Endothelial cell of umbilical vein (primary cell): ENCODE results near the gene STK17A. TPM values are rescaled to one million over a fixed set of nuclear protein-coding genes. Genes with fewer than 3 reads are reported as not detected.

Experiments
- BruUV-seq: library from RNA; stranded (reverse); fragments of 400-500 nt; replicated peaks from 2 replicates; lab custom pipeline; 2021; lab: Mats Ljungman, UMichigan
- CTCF ChIA-PET: fragments of 300-600, 350-600 bp; sonication (Branson Sonifier 250); formaldehyde crosslinking; loops from one replicate; lab custom pipeline; 2021; ENCODE audit warnings: antibody characterized with exemption, inconsistent platforms; lab: Charles Lee
- POLR2A ChIA-PET: fragments of 300-600, 350-600 bp; sonication (Branson Sonifier 250); formaldehyde crosslinking; loops from one replicate; lab custom pipeline; 2021; ENCODE audit warnings: antibody characterized with exemption, inconsistent platforms; lab: Charles Lee
- DNase-seq: peaks from one replicate; pipeline ENCODE4 v3.0.0-alpha.2; 2011; ENCODE audit warnings: low read depth, low spot score
- FAIRE-seq: peaks from 2 replicates; lab custom pipeline; 2011; peaks lifted over from hg19 to GRCh38; lab: Jason Lieb, UNC
- H2AFZ ChIP-seq: 2 replicates; pipeline ENCODE4 v1.6.0; 2012; ENCODE audit warnings: low read depth, low read length, control low read depth, inconsistent platforms
- H3K27ac ChIP-seq: 2 replicates; pipeline ENCODE4 v1.5.1; 2011; ENCODE audit warnings: low read depth, mild to moderate bottlenecking, control low read depth, low read length, moderate library complexity; ENCODE audit not compliant: insufficient read depth
- H3K27me3 ChIP-seq, 2 experiments: 2 replicates each; pipeline versions ENCODE4 v1.6.0 to v1.6.1; 2011; ENCODE audit warnings: low read length in 2 of 2, mixed read lengths in 1 of 2; ENCODE audit not compliant: control insufficient read depth in 2 of 2, insufficient read depth in 2 of 2
- H3K36me3 ChIP-seq, 2 experiments: 2 replicates in 1 of 2; 3 replicates in 1 of 2; pipeline ENCODE4 v1.5.1; 2011; ENCODE audit warnings: low read length in 2 of 2, mild to moderate bottlenecking in 1 of 2, moderate library complexity in 1 of 2; ENCODE audit not compliant: control insufficient read depth in 2 of 2, insufficient read depth in 2 of 2; ENCODE audit errors: extremely low read depth in 1 of 2
- H3K4me1 ChIP-seq: 3 replicates; pipeline ENCODE4 v1.5.1; 2011; ENCODE audit warnings: mild to moderate bottlenecking, low read length; ENCODE audit not compliant: control insufficient read depth, insufficient read depth; ENCODE audit errors: extremely low read depth
- H3K4me2 ChIP-seq: 2 replicates; pipeline ENCODE4 v1.6.1; 2011; ENCODE audit warnings: low read length, control low read depth, mixed read lengths; ENCODE audit not compliant: insufficient read depth
- H3K4me3 ChIP-seq, 3 experiments: fragments of 200-600 bp in 1 of 3; sonication (generic), shearing (Covaris generic) in 1 of 3; replicated peaks in 1 of 3; 2 replicates each; pipeline ENCODE4 v1.5.1; 2011 to 2016; ENCODE audit warnings: control low read depth in 3 of 3, low read length in 3 of 3, mild to moderate bottlenecking in 2 of 3, inconsistent platforms in 1 of 3, low read depth in 1 of 3, moderate library complexity in 1 of 3; ENCODE audit not compliant: insufficient read depth in 1 of 3
- H3K79me2 ChIP-seq: 2 replicates; pipeline ENCODE4 v1.6.0; 2012; ENCODE audit warnings: low read length, inconsistent platforms; ENCODE audit not compliant: control insufficient read depth, insufficient read depth
- H3K9ac ChIP-seq: replicated peaks from 2 replicates; pipeline ENCODE3; 2011; ENCODE audit warnings: low read length, control low read depth; ENCODE audit not compliant: insufficient read depth; ENCODE audit errors: extremely low read depth
- H3K9me1 ChIP-seq: replicated peaks from 3 replicates; pipeline ENCODE4 v1.6.0; 2011; ENCODE audit warnings: mild to moderate bottlenecking, low read length; ENCODE audit not compliant: control insufficient read depth, insufficient read depth; ENCODE audit errors: extremely low read depth
- H3K9me3 ChIP-seq: replicated peaks from 2 replicates; pipeline ENCODE4 v1.5.1; 2012; ENCODE audit warnings: low read length, inconsistent platforms; ENCODE audit not compliant: control insufficient read depth, insufficient read depth
- H4K20me1 ChIP-seq: replicated peaks from 2 replicates; pipeline ENCODE3; 2011; ENCODE audit warnings: mild to moderate bottlenecking, low read length; ENCODE audit not compliant: control insufficient read depth, insufficient read depth; ENCODE audit errors: extremely low read depth
- EZH2 ChIP-seq: IDR thresholded peaks from 2 replicates; pipeline ENCODE4 v1.6.1; 2012; ENCODE audit warnings: borderline replicate concordance, low read depth, mild to moderate bottlenecking, moderate library complexity, low read length, inconsistent platforms; ENCODE audit not compliant: severe bottlenecking
- FOS ChIP-seq: IDR thresholded peaks from 2 replicates; pipeline ENCODE4 v1.6.1; 2011; ENCODE audit warnings: mild to moderate bottlenecking, low read length, moderate library complexity, borderline replicate concordance; ENCODE audit not compliant: insufficient read depth
- GATA2 ChIP-seq: IDR thresholded peaks from 2 replicates; pipeline ENCODE4 v1.7.0; 2011; ENCODE audit warnings: low read depth, mild to moderate bottlenecking, moderate library complexity, mixed read lengths, low read length; ENCODE audit not compliant: insufficient read length, insufficient read depth
- JUN ChIP-seq: IDR thresholded peaks from 2 replicates; pipeline ENCODE4 v1.6.1; 2011; ENCODE audit warnings: borderline replicate concordance, low read depth; ENCODE audit not compliant: insufficient read length, insufficient read depth
- MAX ChIP-seq: IDR thresholded peaks from 2 replicates; pipeline ENCODE4 v1.6.1; 2011; ENCODE audit not compliant: insufficient read depth, insufficient read length
- MYC ChIP-seq: IDR thresholded peaks from one replicate; pipeline ENCODE4 v1.6.1; 2011; ENCODE audit warnings: mild to moderate bottlenecking, low read depth, low read length
- POLR2A ChIP-seq: IDR thresholded peaks from 2 replicates; pipeline ENCODE4 v1.6.1; 2012; ENCODE audit warnings: low read depth, mild to moderate bottlenecking, control low read depth, low read length
- POLR2AphosphoS5 ChIP-seq: IDR thresholded peaks from 2 replicates; pipeline ENCODE4 v1.6.1; 2012; ENCODE audit warnings: low read depth, mild to moderate bottlenecking, control low read depth, low read length, moderate library complexity; ENCODE audit not compliant: insufficient read depth
- dilution Hi-C: fragments of 300-500 bp; cut with MboI; formaldehyde crosslinking; loops from one replicate; pipeline ENCODE4 v1.15.0; 2019; ENCODE audit warnings: low sequenced_read_pairs; ENCODE audit not compliant: extremely low pct_ligation_motif_present
- intact Hi-C: fragments of 100-400 bp; cut with micrococcal nuclease; formaldehyde crosslinking; loops from one replicate; pipeline ENCODE4 v1.10.0; 2022
- polyA plus RNA-seq, 4 experiments: library from polyadenylated mRNA; depleted of rRNA in 3 of 4; stranded (reverse) in 3 of 4; unstranded in 1 of 4; fragments of >200 nt; gene quantifications; 2 replicates each; pipeline versions ENCODE4 v1.2.1 to v1.2.3, GENCODE V29; 2011 to 2012; ENCODE audit warnings: missing spikeins in 1 of 4
- total RNA-seq: library from RNA; stranded (reverse); gene quantifications from 2 replicates; pipeline ENCODE4 v1.2.3, GENCODE V29; 2021
- TF ChIP-seq, protein P1 (sequence below), 2 donors: IDR thresholded peaks; 1 replicate in 1 of 2; 2 replicates in 1 of 2; pipeline ENCODE4 v1.5.1; 2011; ENCODE audit warnings: low read length in 2 of 2, mild to moderate bottlenecking in 2 of 2, moderate library complexity in 2 of 2, control low read depth in 1 of 2, inconsistent platforms in 1 of 2, low read depth in 1 of 2; ENCODE audit not compliant: insufficient read depth in 1 of 2; ENCODE audit errors: extremely low read depth in 1 of 2

Gene STK17A
- total and polyA plus RNA-seq, 2 donors (not counting 3 experiments of a cell fraction or from before 2014, with no cell fraction given): 11.7 to 58.8 TPM

DNA sequence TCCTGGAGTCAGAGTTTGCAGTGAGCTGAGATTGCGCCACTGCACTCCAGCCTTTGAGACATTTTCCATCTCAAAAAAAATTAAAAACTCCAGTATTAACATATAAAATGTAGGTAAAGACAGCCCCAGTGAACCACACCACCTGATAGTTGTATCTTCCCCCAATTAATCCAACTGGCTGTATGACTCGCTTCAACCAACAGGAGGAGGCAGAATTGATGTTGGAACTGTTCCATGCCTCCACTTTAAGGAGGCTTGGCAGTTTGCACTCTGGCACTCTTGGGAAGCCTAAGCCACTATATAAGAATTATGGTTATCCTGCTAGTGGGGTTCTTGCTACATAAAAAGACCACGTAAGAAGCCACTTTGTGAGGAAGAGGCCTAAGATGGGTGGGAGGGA is 72.7 kb downstream of the STK17A start:
- intact Hi-C loops (no loop called here), dilution Hi-C loops (no loop called here)
- no peak for TF ChIP-seq MAX
- TF ChIP-seq, protein P1, sequence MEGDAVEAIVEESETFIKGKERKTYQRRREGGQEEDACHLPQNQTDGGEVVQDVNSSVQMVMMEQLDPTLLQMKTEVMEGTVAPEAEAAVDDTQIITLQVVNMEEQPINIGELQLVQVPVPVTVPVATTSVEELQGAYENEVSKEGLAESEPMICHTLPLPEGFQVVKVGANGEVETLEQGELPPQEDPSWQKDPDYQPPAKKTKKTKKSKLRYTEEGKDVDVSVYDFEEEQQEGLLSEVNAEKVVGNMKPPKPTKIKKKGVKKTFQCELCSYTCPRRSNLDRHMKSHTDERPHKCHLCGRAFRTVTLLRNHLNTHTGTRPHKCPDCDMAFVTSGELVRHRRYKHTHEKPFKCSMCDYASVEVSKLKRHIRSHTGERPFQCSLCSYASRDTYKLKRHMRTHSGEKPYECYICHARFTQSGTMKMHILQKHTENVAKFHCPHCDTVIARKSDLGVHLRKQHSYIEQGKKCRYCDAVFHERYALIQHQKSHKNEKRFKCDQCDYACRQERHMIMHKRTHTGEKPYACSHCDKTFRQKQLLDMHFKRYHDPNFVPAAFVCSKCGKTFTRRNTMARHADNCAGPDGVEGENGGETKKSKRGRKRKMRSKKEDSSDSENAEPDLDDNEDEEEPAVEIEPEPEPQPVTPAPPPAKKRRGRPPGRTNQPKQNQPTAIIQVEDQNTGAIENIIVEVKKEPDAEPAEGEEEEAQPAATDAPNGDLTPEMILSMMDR (IDR thresholded peaks at IDR 0.05; ENCODE audit: extremely low read depth in 1 of 2, insufficient read depth in 1 of 2, low read depth in 1 of 2, low read length in 2 of 2): no peak
- no peak for TF ChIP-seq FOS
- TF ChIP-seq GATA2: no peak
- no peak for TF ChIP-seq POLR2AphosphoS5
- TF ChIP-seq JUN: no peak
- TF ChIP-seq EZH2: no peak
- no peak for TF ChIP-seq MYC
- TF ChIP-seq POLR2A: no peak
- H2AFZ ChIP-seq: no peak overlapping the region
- no peaks in the 10 kb centered on the region for H3K9me1 ChIP-seq
- H4K20me1 ChIP-seq: no peaks in the 10 kb centered on the region
- no TSS peak for BruUV-seq
- H3K27me3 ChIP-seq: no peaks in the 10 kb centered on the region
- no peak overlapping the region for H3K9ac ChIP-seq
- CTCF ChIA-PET: interaction anchor here (1.0 to 1.4 kb wide), 4 partner anchors 12 to 73 kb away, joined by 3 to 5 read pairs (median 4); partner anchors contain the start of gene STK17A
- peaks cover 29% of the 10 kb centered on the region for H3K4me1 ChIP-seq
- POLR2A ChIA-PET: no interaction called here
- FAIRE-seq (no peak), DNase-seq (no peak)
- H3K36me3 ChIP-seq: no peaks in the 10 kb centered on the region
- no peak overlapping the region for H3K27ac ChIP-seq
- no peak overlapping the region for H3K4me2 ChIP-seq
- no peaks in the 10 kb centered on the region for H3K9me3 ChIP-seq
- no peaks in the 10 kb centered on the region for H3K79me2 ChIP-seq
- no peak overlapping the region for H3K4me3 ChIP-seq
